Measurements from ENCODE around the gene CCDC92B. TPM values are rescaled to one million over a fixed set of nuclear protein-coding genes. Genes with fewer than 3 reads are reported as not detected.

CCDC92B gene
- total RNA-seq, 4 donors from 2014 or later: 0.15 to 0.57 (median 0.35) TPM; not detected in 1

DNA sequence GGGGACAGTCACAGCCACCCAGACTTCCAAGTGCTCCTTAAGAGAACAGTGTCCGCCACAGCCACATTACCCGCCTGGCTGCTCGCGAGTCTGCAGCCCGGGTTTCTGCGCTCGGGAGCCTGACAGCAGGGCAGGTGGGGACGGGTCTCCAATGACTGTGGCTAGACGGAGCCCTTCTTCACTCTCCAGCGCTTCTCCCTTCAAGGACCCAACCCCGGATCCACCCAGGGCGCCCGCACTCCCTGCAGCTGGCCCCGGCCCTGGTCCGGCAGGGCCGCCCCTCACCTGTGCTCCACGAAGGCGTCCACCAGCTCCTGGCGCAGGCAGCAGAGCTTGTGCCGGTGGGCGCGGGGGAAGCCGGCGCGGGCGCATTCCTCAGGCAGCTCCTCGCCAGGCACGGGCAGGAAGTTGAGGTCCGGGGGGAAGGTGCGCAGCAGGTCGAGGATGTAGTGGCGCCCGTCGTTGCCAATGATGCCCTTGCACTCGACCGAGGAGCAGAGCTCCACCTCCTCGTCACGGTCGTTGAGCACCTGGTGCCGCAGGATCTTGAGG, 51.8 kb downstream of the CCDC92B start:
- Histone ChIP-seq H3K4me1 (peaks cover 0 to 13% (median 0%) of the 10 kb centered on the region in 3 donors), H3K27ac (no peak overlapping the region), H3K36me3 (peaks cover 67 to 100% (median 68%) of the 10 kb centered on the region in 3 donors), H3K4me3 (no peak overlapping the region), H3K27me3 (no peaks in the 10 kb centered on the region), H3K9me3 (no peaks in the 10 kb centered on the region)
- 100% methylated on average over 1 of the region's 40 CpGs; no CpG with 5 or more reads in 1 of the 2 donors for WGBS, 2 donors
- intact Hi-C loops (cut with DNase I): no loop called here
- TF ChIP-seq, protein P1, sequence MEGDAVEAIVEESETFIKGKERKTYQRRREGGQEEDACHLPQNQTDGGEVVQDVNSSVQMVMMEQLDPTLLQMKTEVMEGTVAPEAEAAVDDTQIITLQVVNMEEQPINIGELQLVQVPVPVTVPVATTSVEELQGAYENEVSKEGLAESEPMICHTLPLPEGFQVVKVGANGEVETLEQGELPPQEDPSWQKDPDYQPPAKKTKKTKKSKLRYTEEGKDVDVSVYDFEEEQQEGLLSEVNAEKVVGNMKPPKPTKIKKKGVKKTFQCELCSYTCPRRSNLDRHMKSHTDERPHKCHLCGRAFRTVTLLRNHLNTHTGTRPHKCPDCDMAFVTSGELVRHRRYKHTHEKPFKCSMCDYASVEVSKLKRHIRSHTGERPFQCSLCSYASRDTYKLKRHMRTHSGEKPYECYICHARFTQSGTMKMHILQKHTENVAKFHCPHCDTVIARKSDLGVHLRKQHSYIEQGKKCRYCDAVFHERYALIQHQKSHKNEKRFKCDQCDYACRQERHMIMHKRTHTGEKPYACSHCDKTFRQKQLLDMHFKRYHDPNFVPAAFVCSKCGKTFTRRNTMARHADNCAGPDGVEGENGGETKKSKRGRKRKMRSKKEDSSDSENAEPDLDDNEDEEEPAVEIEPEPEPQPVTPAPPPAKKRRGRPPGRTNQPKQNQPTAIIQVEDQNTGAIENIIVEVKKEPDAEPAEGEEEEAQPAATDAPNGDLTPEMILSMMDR (IDR thresholded peaks at IDR 0.05): no peak
- TF ChIP-seq POLR2A (IDR thresholded peaks at IDR 0.05): no peak
- no peak for DNase-seq

DNA sequence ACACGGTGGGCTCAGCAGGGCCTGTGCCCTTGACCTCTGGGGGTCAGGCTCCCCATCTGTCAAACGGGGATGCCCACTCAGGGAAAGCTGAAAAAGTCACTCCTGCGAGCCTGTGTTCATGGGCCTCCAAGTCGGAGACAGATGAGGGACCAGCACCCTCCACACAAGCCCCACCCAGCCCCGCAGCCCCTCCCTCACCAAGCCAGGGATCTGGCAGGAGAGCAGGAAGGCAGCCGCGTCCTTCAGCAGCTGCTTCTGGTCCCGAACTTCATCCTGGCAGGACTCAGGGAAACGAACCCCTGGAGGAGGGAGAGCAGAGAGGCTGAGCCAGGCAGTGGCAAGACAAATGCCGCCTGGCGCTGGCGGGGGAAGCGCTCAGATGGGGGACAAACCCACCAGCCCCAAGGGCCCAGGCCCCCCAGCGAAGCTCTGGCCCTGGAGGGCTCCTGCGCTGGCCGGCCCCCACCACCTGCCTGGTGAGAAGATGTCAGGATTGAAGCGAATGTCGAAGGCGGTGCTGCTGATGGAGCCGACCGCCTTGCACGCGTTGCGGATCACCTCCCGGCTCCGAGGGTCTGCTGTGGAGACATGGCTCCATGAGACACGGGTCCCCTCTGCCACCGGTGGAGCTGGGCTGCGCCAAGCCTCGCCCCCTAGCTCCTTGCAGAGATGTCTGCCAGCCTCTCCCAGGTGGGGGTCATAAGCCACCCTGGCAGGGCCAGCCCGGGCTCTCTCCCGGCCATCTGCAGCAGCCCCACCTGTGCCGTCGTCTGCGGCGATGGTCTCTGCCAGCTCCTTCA, 53.3 kb downstream of the CCDC92B start:
- DNase-seq: no peak
- no peaks in the 10 kb centered on the region for H3K27me3 ChIP-seq
- 94% methylated on average over 19 to 20 of the region's 36 CpGs for WGBS, 2 donors

DNA sequence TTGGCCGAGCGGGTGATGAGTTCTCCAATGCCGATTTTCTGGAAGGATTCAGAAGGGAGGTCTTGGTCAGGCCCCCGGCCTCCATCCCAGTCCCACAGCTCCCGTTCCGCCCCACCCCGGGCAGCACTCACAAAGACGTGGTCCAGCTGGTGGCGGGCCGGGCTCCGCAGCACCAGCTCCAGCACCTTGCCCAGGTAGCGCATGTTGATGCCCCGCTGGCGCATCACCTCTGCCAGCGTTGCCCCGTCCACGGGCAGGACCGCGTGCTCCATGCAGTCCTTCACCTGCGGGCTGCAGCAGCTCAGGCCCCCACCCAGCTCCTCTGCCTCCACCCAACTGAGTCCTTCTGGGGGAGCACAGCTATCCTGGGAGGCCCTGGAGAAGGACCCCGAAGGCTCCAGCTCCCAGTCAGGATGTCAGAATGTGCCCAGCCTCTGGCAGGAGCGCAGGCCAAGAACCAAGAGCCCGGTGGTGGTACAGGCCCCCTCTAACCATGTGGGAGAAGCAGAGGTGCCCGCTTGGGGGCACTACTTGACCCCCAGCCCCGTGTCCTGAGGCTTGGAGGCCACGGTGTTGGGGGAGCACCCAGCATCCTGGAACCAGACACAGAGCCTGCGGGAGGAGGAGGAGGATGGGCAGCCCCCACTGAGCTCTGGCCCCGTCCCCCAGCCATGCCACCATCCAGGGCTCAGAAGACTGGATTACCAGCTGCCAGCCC, 54.0 kb downstream of the CCDC92B start:
- H3K27ac ChIP-seq: no peak overlapping the region
- TF ChIP-seq POLR2A (IDR thresholded peaks at IDR 0.05): no peak
- TF ChIP-seq, protein P1 (IDR thresholded peaks at IDR 0.05): no peak
- H3K36me3 ChIP-seq: peaks cover 62 to 100% (median 64%) of the 10 kb centered on the region in 3 donors
- peaks cover 0 to 13% (median 0%) of the 10 kb centered on the region in 3 donors for H3K4me1 ChIP-seq
- intact Hi-C loops (cut with DNase I): no loop called here
- H3K9me3 ChIP-seq: no peaks in the 10 kb centered on the region
- WGBS, 2 donors: 96% methylated on average over 8 of the region's 28 CpGs; no CpG with 5 or more reads in 1 of the 2 donors
- H3K27me3 ChIP-seq: no peaks in the 10 kb centered on the region
- no peak for DNase-seq
- H3K4me3 ChIP-seq: no peak overlapping the region

More for the DNA sequence above, 53.3 kb downstream of the CCDC92B start:
- H3K9me3 ChIP-seq: no peaks in the 10 kb centered on the region
- no peak overlapping the region for H3K4me3 ChIP-seq
- no peak overlapping the region for H3K27ac ChIP-seq
- peaks cover 65 to 100% (median 66%) of the 10 kb centered on the region in 3 donors for H3K36me3 ChIP-seq
- intact Hi-C loops (cut with DNase I): no loop called here
- peaks cover 0 to 13% (median 0%) of the 10 kb centered on the region in 3 donors for H3K4me1 ChIP-seq
- TF ChIP-seq POLR2A (IDR thresholded peaks at IDR 0.05): no peak
- TF ChIP-seq, protein P1 (IDR thresholded peaks at IDR 0.05): no peak

DNA sequence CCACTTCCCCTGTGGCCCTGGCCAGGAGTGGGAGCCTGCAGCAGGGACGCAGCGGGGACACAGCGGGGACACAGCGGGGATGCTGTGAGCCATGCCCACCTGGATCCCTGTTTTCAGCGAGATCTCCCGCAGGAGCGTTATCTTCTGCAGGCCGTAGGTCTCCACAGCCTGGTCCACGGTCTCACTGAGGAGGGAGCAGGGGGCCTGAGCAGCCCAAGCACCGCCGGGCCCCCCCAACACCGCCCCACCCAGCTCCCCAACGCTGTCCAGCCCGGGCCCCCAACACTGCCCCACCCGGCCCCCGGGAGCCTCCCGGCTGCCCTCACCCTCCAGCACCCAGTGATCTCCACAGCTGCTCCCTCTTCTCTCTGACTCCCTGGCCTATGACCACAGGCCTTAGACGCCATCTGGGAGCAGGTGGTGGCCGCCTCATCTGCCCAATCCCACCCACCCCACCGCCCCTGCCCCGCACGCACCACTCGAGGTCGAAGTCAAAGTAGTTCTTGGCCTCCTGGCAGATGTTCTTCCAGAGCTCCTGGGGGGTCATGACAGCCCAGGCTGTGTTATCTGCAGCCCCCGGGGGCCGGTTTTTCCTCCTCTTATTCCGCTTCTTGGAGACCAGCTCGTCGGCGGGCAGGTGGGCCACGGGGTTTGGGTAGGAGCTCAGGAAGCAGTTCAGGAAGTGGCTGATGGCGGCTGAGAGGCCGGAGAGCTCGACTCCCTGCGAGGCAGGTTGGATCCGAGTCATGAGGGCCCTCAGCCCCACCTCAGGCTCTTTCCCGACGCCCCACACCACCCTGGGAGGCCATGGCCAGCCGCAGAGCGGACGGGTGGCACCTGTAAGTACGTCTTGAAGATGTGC, 54.8 kb downstream of the CCDC92B start:
- no peak for TF ChIP-seq POLR2A (IDR thresholded peaks at IDR 0.05)
- TF ChIP-seq, protein P1 (IDR thresholded peaks at IDR 0.05): no peak
- 80 to 96% methylated on average over 2 to 11 of the region's 42 CpGs for WGBS, 2 donors
- no peak overlapping the region for H3K4me3 ChIP-seq
- no peaks in the 10 kb centered on the region for H3K27me3 ChIP-seq
- H3K9me3 ChIP-seq: no peaks in the 10 kb centered on the region
- H3K27ac ChIP-seq: no peak overlapping the region
- DNase-seq: no peak
- peaks cover 0 to 13% (median 0%) of the 10 kb centered on the region in 3 donors for H3K4me1 ChIP-seq
- intact Hi-C loops (cut with DNase I): no loop called here
- peaks cover 57 to 100% (median 57%) of the 10 kb centered on the region in 3 donors for H3K36me3 ChIP-seq

All from esophagus squamous epithelium (tissue), 5 donors.